GM21381 (cell line): Measurements from ENCODE around the gene AP3D1.

Experiments
- ATAC-seq: cut with Tn5 transposase; IDR thresholded peaks from one replicate; pipeline ENCODE4 v1.9.1; 2021; ENCODE audit warnings: mild to moderate bottlenecking, moderate library complexity; ENCODE audit not compliant: unreplicated experiment

The AP3D1 gene

DNA sequence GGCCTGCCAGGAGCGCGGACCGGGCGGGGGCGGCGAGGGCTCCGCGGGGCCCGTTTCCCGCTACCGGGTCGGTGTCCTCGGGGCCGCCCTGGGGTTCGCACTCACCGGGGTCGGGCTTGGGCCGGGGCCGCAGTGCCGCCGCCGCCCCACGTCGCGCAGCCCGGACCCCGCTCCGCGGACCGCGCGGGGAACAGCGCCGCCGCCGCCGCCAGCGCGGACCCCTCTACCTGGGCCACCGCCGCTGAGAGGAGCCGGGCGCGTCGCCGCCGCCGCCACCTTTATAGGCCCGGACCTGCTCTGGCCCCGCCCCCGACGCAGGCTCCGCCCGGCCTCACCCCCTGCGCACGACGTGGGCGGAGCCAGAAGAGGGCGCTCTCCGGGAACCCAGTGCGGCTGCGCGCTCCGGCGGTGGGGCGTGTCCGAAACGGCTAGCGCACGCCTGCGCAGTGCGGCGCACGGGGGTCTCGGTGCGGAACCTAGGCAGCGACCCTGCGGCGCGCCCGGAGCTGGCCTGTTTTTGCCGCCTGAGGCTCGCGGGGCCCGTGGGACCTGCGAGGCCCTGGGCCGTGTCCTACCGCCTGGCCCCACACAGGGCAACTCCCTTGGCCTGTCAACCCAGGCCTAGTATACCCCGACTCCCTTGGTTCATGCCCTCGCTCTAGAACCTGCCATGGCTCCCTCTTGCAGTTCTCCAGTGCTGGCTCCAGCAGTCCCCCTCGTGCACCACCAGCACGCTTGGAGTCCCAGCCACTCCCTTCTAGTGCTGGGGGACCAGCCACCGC is 100.2 kb downstream of the AP3D1 start, which contains the start of gene MKNK2:
Gene MKNK2, minus strand, starts transcription at position 254 of the 782 bp plus-strand sequence. CDS start 393 bp downstream, outside the sequence.
- peak; percentile 46 for ATAC-seq
